CD4-positive, alpha-beta T cell treated with Interleukin-4 for 1 hour (primary cell): ENCODE data around the gene AOC2.
"Not testable (repeated sequence)": the region's sequence is repeated elsewhere in the genome, so short reads cannot be mapped to it uniquely, and the experiment has no call there.

Experiments used
- DNase-seq, 2 donors: peaks; one replicate each; pipeline ENCODE4 v3.0.0-alpha.2; 2020 to 2022

The AOC2 gene

DNA sequence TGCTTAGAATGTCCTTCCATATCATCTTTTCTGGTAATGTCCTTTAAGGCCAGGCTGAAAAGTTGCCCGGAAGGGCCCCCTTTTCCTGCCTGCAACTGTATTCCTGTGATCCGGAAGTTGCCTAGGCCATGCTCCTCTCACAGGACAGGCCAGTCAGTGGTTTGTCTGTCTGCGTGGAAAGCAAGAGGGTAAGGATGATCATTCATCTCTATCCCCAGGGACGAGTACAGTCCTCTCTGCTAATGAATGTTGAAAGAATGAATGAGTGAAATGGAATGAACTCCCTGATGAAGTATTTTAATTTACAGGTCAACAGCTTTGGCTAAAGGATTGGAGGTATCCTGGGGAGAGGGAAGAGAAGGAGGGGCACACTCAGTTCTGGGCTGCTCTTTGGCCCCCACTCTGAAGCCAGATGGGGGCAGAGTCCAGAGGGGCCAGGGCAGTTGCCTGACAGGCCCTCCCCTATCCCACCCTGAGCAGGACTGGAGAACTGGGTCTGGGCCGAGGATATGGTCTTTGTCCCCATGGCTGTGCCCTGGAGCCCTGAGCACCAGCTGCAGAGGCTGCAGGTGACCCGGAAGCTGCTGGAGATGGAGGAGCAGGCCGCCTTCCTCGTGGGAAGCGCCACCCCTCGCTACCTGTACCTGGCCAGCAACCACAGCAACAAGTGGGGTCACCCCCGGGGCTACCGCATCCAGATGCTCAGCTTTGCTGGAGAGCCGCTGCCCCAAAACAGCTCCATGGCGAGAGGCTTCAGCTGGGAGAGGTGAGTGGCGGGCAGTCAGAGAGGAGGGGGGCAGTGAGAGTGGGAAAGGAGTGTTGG, 9.8 kb downstream of the AOC2 start:
- DNase-seq, result no peak

- peak in 1 of 2 donors; percentile 19 for DNase-seq
These were observed 10.7 kb downstream of the AOC2 start for GRCh38 chr17:42855048-42855596.

DNA sequence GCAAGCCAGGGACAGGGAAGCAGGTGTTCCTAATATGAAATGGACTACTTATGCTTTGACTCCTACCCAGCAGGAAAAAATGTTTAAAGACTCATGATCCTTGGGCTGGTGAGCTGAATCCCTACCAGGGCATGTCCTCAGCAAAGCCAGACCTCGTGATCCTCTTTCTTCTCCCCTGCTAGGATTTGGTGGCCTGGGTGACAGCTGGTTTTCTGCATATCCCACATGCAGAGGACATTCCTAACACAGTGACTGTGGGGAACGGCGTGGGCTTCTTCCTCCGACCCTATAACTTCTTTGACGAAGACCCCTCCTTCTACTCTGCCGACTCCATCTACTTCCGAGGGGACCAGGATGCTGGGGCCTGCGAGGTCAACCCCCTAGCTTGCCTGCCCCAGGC, 11.7 kb downstream of the AOC2 start:
- DNase-seq, result not testable (repeated sequence)

- DNase-seq, result not testable (repeated sequence)
These were observed 12.1 kb downstream of the AOC2 start for GRCh38 chr17:42856516-42856915.

GRCh38 chr17:42857389-42857788, 13.0 kb downstream of the AOC2 start:
- DNase-seq, result no peak

DNA sequence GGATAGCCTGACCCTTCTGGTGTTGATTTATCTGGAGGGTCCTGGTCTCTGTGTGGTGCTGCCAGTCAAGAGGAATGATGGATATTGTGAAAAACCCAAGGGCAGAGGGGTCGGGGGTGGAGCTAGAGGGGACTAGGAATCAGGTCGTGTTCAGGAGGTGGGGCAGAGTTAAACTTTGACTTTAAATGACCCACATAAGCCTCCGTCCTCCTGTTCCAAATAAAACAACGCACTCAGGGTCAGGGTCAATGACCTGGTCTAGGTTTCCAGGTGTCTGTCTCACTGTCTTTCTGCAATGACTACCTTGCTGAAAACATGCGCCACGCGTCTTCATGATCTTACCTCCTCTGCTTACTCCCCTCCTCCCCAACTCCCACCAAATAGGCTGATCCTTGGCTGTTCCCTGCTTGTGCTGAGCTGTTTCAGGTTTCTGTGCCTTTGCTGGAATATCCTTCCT, 21.3 kb downstream of the AOC2 start:
- DNase-seq, result no peak

GRCh38 chr17:42866216-42866615, 21.8 kb downstream of the AOC2 start:
- DNase-seq, result no peak

- no peak for DNase-seq
These were observed 22.5 kb downstream of the AOC2 start for GRCh38 chr17:42866631-42867575.

- not testable (repeated sequence) for DNase-seq
These were observed 23.4 kb downstream of the AOC2 start for GRCh38 chr17:42867694-42868261.

GRCh38 chr17:42868338-42868737, 24.0 kb downstream of the AOC2 start:
- no peak for DNase-seq

DNA sequence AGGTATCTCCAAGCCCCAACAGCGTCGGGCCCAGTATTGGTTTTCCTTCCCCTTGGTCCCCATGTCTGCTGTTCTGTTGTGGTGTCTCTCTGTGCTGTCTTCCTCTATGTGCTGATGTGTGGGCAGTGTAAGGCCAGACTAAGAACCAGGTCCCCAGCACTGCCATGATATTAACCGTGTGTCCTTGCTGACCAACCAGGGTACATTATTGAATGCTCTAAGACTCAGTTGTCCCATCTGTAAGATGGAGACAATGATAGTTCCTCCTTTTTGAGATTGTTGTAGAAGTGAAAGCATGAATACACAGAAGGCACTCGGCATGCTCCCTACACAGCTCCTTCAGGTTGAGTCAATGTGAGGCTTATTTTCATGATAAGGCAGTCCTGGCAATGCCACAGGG, 27.3 kb downstream of the AOC2 start:
- DNase-seq, result no peak

DNA sequence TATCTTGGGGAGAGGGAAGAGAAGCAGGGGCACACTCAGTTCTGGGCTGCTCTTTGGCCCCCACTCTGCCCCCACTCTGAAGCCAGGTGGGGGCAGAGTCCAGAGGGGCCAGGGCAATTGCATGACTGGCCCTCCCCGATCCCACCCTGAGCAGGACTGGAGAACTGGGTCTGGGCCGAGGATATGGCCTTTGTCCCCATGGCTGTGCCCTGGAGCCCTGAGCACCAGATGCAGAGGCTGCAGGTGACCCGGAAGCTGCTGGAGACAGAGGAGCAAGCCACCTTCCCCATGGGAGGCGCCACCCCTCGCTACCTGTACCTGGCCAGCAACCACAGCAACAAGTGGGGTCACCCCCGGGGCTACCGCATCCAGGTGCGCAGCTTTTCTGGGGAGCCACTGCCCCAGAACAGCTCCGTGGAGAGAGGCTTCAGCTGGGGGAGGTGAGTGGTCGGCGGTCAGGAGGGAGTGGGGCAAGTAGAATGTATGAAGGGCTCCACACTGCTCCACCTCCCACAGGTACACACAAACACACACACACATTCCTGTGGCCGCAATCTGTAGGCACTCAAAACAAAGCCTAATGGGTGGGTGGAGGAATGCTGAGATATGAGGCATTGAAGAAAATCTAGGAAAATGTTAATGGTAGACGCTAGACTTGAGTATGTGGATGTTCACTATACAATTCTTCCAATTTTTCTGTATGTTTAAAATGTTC, 28.0 kb downstream of the AOC2 start:
- DNase-seq, result no peak

DNA sequence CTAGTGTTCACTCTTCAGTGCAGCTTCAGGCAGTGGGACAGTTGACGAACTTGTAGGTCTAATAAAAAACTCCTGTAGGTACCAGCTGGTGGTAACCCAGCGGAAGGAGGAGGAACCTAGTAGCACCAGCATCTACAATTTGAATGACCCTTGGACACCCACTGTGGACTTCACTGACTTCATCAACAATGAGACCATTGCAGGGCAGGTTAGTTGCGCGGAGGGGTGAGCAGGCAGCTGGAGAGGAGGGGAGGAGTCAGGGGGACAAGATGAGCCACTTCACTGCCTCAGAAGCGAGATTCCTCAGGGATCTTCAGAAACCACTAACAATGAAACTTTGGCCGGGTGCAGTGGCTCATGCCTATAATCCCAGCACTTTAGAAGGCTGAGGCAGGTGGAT, 28.9 kb downstream of the AOC2 start:
- DNase-seq, result no peak

DNA sequence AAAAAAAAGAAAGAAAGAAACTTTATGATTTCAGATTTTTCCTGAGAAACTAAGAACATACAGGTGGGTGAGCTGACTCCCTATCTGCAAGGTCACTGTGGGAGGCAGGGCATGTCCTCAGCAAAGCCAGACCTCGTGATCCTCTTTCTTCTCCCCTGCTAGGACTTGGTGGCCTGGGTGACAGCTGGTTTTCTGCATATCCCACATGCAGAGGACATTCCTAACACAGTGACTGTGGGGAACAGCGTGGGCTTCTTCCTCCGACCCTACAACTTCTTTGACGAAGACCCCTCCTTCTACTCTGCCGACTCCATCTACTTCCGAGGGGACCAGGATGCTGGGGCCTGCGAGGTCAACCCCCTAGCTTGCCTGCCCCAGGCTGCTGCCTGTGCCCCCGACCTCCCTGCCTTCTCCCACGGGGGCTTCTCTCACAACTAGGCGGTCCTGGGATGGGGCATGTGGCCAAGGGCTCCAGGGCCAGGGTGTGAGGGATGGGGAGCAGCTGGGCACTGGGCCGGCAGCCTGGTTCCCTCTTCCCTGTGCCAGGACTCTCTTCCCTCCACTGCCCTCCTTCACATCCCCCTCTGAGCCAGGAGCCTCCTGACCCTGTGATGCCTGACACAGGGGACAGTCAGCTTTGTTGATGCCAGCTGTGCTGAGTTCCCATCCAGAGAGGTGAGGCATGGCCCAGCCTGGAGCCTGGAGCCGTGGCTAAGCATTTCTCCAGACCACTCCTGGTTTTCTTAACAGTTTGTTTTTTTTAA, 29.7 kb downstream of the AOC2 start:
- DNase-seq, result not testable (repeated sequence)

GRCh38 chr17:42877037-42877436, 32.7 kb downstream of the AOC2 start:
- no peak for DNase-seq

DNA sequence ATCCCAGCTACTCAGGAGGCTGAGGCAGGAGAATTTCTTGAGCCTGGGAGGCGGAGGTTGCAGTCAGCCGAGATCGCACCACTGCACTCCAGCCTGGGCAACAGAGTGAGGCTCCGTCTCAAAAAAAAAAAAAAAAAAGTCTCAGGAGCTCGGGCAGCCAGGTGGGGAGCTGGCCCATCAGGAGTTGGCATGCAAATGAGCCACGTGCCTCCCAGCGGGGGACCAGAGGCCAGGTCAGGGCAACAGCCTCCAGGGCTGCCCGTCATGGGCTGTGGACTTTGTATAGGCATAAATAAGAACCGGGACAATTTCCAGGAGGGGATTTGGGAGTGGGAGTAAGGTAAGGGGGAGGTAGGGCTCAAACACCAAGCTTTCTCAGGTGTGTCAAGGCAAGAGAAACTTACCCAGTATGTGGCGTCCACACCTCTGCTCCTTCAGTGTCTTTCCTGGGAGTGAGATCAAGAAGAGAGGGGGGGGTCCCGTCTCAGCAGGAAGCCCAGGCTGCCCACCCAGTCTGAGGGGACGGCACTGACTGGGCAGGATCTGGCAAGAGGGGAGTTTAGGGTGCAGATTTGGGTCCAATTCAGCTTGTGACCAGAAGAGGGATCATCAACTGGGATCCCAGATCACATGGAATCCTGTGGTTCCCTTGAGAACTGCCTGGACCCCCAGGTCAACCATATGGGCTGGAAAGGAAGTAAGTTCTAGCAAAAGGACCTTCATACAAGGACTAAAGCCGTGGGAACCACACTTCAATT, 33.9 kb downstream of the AOC2 start:
- no peak for DNase-seq

GRCh38 chr17:42878924-42879595, 34.7 kb downstream of the AOC2 start:
- DNase-seq, result no peak

DNA sequence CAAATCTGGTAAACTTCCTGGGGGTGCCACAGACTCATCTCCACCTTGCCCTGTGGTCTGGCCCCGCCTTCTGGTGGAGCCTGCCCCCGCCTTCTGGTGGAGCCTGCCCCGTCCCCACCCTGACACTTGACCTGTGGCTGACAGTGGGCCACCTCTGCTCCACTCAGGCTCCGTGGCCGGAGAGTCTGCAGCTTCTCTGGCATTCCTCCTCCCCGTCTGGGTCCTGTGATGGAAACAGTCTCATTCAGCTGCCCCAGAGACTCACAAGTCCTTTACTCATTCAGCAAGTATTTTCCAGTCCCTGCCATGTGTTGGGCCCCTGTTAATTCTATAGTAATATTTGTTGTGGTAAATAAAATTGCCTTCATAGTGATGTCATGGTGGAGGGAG, 35.2 kb downstream of the AOC2 start:
- no peak for DNase-seq

GRCh38 chr17:42880776-42881310, 36.5 kb downstream of the AOC2 start:
- DNase-seq, result no peak

DNA sequence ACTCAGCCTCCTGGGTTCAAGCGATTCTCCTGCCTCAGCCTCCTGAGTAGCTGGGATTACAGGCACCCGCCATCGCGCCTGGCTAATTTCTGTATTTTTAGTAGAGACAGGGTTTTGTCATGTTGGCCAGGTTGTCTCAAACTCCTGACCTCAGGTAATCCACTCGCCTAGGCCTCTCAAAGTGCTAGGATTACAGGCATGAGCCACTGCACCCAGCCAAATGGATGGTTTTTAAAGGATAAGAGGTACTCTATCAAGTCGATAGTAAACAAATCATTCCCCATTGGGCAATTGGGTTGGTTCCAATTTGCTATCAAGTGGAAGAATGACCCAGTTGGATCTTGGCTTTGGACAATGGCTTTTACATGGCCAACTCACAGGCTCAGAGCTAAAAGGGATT, 37.3 kb downstream of the AOC2 start:
- DNase-seq, result not testable (repeated sequence)
